Upper lobe of left lung (tissue), 6 donors: ENCODE data around the gene MSMO1. TPM values are rescaled to one million over a fixed set of nuclear protein-coding genes. Genes with fewer than 3 reads are reported as not detected.
A peak's percentile ranks its signal among the peaks of the same experiment; 100 is the strongest.

ENCODE experiments used
- ATAC-seq, 2 donors: fragments of 200-7000 bp; cut with Tn5 transposase; one replicate each; pipeline ENCODE4 v1.9.1; 2022; ENCODE audit warnings: mild to moderate bottlenecking in 2 of 2, moderate library complexity in 2 of 2; ENCODE audit not compliant: low FRiP score in 2 of 2
- DNase-seq, 2 donors: peaks; one replicate each; pipeline ENCODE4 v3.0.0-alpha.2; 2019 to 2020
- H3K27ac ChIP-seq, 4 donors: fragments of 200-600 bp; sonication (generic); one replicate each; pipeline ENCODE4 v1.5.1; 2016 to 2019
- H3K27me3 ChIP-seq, 4 donors: fragments of 200-600 bp; sonication (generic); one replicate each; pipeline ENCODE4 v1.5.1; 2017 to 2019
- H3K36me3 ChIP-seq, 4 donors: fragments of 200-600 bp; sonication (generic); one replicate each; pipeline ENCODE4 v1.5.1; 2016 to 2019
- H3K4me1 ChIP-seq, 4 donors: fragments of 200-600 bp; sonication (generic); one replicate each; pipeline ENCODE4 v1.5.1; 2018 to 2019
- H3K4me3 ChIP-seq, 4 donors: fragments of 200-600 bp; sonication (generic); one replicate each; pipeline ENCODE4 v1.5.1; 2017 to 2019; ENCODE audit warnings: mild to moderate bottlenecking in 2 of 4, moderate library complexity in 1 of 4
- H3K9me3 ChIP-seq, 4 donors: fragments of 200-600 bp; sonication (generic); one replicate each; pipeline ENCODE4 v1.5.1; 2018 to 2019
- EP300 ChIP-seq, 4 donors: sonication (generic); formaldehyde crosslinking; IDR thresholded peaks; one replicate each; pipeline ENCODE4 v1.5.1; 2017; ENCODE audit warnings: antibody characterized with exemption in 4 of 4, control low read depth in 2 of 4
- POLR2A ChIP-seq, 4 donors: fragments of 450-650 bp; IDR thresholded peaks; one replicate each; pipeline ENCODE4 v1.5.1; 2016 to 2017; ENCODE audit warnings: antibody characterized with exemption in 4 of 4, mild to moderate bottlenecking in 2 of 4
- POLR2AphosphoS5 ChIP-seq, 2 donors: sonication (generic); formaldehyde crosslinking; IDR thresholded peaks; one replicate each; pipeline ENCODE4 v1.5.1; 2017; ENCODE audit warnings: antibody characterized with exemption in 2 of 2
- WGBS, 2 donors: methylation state at CpG; one replicate each; pipeline ENCODE4 v1.1.5; 2017 to 2018; 5-methylcytosine and 5-hydroxymethylcytosine counted together
- total RNA-seq, 6 donors: library from RNA; depleted of rRNA in 4 of 6; stranded (reverse); fragments of >200 nt in 4 of 6; gene quantifications; one replicate each; pipeline versions ENCODE4 v1.1.0 to v1.2.1, GENCODE V29; 2016 to 2021
- TF ChIP-seq, protein P1 (sequence below), 6 experiments: fragments of 450-650 bp in 4 of 6; fragments of 200-600 bp in 2 of 6; sonication (generic) in 2 of 6; IDR thresholded peaks; one replicate each; pipeline ENCODE4 v1.5.1; 2016 to 2019; ENCODE audit warnings: antibody characterized with exemption in 6 of 6
- donor health status: DM: no; HTN: no; CAD: no; lungs with moderate emphysema.
- donor health status: DM: no; HTN: yes; CAD: no; lungs with severe emphysema.

The MSMO1 gene
- total RNA-seq, 6 donors from 2014 or later, result 21.0 to 193 (median 125) TPM

DNA sequence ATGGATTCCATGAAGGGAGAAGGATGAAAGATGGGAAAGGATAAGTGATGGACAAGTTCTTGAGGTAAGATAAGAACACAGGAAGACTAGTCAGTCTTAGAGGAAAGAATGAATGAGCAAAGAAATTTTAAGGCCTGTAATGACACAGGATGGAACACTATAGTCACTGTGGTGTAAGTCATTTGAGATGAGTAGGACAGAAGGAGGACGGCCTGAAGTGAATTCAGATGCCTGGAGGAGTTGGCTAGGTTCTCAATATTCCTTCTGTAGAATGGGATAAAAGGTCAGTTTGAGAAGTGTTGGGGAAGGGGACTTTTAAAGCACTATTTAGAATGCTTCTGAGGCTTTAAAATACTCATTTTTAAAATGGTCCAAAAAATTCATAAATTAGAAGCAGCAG is 3.9 kb downstream of the MSMO1 start:
- DNase-seq (no peak), ATAC-seq (no peak)
- Histone ChIP-seq H3K4me3 (peak overlapping the region in 2 of 4 donors; percentile 15 to 99), H3K4me1 (peaks cover 12 to 31% (median 20%) of the 10 kb centered on the region in 4 donors), H3K27me3 (no peaks in the 10 kb centered on the region), H3K36me3 (peaks cover 0 to 35% (median 3%) of the 10 kb centered on the region in 4 donors), H3K9me3 (no peaks in the 10 kb centered on the region), H3K27ac (no peak overlapping the region)
- TF ChIP-seq, protein P1, sequence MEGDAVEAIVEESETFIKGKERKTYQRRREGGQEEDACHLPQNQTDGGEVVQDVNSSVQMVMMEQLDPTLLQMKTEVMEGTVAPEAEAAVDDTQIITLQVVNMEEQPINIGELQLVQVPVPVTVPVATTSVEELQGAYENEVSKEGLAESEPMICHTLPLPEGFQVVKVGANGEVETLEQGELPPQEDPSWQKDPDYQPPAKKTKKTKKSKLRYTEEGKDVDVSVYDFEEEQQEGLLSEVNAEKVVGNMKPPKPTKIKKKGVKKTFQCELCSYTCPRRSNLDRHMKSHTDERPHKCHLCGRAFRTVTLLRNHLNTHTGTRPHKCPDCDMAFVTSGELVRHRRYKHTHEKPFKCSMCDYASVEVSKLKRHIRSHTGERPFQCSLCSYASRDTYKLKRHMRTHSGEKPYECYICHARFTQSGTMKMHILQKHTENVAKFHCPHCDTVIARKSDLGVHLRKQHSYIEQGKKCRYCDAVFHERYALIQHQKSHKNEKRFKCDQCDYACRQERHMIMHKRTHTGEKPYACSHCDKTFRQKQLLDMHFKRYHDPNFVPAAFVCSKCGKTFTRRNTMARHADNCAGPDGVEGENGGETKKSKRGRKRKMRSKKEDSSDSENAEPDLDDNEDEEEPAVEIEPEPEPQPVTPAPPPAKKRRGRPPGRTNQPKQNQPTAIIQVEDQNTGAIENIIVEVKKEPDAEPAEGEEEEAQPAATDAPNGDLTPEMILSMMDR (IDR thresholded peaks at IDR 0.05), result no peak
- TF ChIP-seq POLR2A (IDR thresholded peaks at IDR 0.05), result no peak
- TF ChIP-seq EP300 (IDR thresholded peaks at IDR 0.05), result no peak
- no peak for TF ChIP-seq POLR2AphosphoS5 (IDR thresholded peaks at IDR 0.05)
- 64 to 80% methylated on average over 1 of the region's 1 CpG for WGBS, 2 donors

DNA sequence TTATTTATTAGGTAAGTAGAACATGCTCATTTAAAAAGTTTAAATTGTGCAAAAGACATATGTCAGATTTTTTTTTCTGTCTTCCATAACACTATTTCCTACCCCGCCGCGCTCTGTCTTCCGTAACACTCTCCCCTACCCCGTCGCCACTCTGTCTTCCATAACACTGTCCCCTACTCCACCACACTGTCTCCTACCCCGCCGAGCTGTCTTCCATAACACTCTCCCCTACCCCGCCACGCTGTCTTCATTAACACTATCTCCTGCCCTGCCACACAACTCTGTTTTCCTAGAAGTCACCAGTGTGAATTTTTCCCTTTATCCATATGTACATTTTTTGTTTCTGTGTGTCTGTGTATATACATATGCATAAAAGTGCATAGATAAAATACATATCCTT is 4.4 kb downstream of the MSMO1 start:
- WGBS, 2 donors, result 63 to 87% methylated on average over 10 of the region's 10 CpGs
- H3K4me1 ChIP-seq, result peaks cover 11 to 29% (median 17%) of the 10 kb centered on the region in 4 donors
- ATAC-seq (no peak), DNase-seq (no peak)
- H3K27ac ChIP-seq, result no peak overlapping the region
- peak overlapping the region in 2 of 4 donors; percentile 15 to 99 for H3K4me3 ChIP-seq
- TF ChIP-seq, protein P1 (IDR thresholded peaks at IDR 0.05), result no peak
- TF ChIP-seq POLR2AphosphoS5 (IDR thresholded peaks at IDR 0.05) (no peak), EP300 (IDR thresholded peaks at IDR 0.05) (no peak), POLR2A (IDR thresholded peaks at IDR 0.05) (no peak)
- no peaks in the 10 kb centered on the region for H3K27me3 ChIP-seq
- H3K36me3 ChIP-seq, result peaks cover 0 to 36% (median 3%) of the 10 kb centered on the region in 4 donors
- H3K9me3 ChIP-seq, result no peaks in the 10 kb centered on the region

DNA sequence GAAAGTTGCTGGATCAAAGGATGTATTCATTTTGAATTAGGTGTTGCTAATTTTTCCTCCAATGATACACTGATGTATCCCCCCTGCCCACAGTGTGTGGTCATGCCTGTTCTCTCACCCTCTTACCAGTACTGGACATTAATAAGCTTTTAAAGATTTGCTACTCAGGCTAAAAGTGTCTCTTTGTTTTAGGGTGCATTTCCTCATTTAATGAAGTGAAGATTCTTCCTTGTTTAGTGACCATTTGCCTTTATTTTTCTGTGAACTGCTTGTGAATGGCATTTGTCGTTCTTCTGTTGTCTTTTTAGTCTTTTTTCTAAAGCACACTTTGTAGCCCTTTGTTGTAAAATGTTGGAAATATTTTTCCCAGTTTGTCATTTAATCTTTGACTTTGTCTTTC is 5.0 kb downstream of the MSMO1 start:
- no peak for DNase-seq
- TF ChIP-seq EP300 (IDR thresholded peaks at IDR 0.05), result no peak
- TF ChIP-seq, protein P1 (IDR thresholded peaks at IDR 0.05), result no peak
- TF ChIP-seq POLR2A (IDR thresholded peaks at IDR 0.05), result no peak
- Histone ChIP-seq H3K27me3 (no peaks in the 10 kb centered on the region), H3K27ac (peak overlapping the region in 1 of 4 donors; percentile 8), H3K4me1 (peaks cover 11 to 29% (median 17%) of the 10 kb centered on the region in 4 donors), H3K4me3 (peak overlapping the region in 1 of 4 donors; percentile 99), H3K9me3 (no peaks in the 10 kb centered on the region), H3K36me3 (peaks cover 0 to 43% (median 3%) of the 10 kb centered on the region in 4 donors)
- ATAC-seq, result no peak
- 38 to 55% methylated on average over 1 of the region's 1 CpG for WGBS, 2 donors

DNA sequence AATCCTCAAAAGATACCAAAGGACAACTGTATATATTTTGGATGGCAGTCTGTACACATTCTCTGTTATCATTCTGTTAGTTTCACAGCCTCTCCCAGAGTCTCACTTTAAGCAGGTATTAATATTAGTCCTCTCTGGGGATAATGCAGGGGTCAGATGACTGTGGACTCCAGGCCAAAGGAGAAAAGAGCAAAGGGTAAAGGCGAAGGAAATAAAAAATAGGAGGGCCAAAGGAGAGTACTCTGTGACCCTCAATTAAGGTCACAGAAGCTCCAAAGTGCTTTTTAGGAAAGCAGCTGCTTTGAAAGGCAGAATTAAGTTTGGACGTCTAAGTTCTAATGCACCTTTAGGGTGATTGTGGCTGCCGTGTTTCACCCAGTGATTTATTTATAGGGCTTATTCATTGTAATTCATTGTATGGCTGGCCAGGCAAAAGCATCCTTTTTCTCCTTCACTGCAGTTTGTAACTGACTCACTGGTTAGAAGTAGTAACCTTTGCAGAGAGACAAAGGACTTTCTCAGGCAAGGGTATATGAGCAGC is 7.8 kb downstream of the MSMO1 start:
- TF ChIP-seq, protein P1 (IDR thresholded peaks at IDR 0.05), result no peak
- no peak for TF ChIP-seq POLR2AphosphoS5 (IDR thresholded peaks at IDR 0.05)
- TF ChIP-seq POLR2A (IDR thresholded peaks at IDR 0.05), result no peak
- TF ChIP-seq EP300 (IDR thresholded peaks at IDR 0.05), result no peak
- DNase-seq, result no peak
- H3K27ac ChIP-seq, result no peak overlapping the region
- peaks cover 4 to 68% (median 12%) of the 10 kb centered on the region in 4 donors for H3K36me3 ChIP-seq
- H3K27me3 ChIP-seq, result no peaks in the 10 kb centered on the region
- no peaks in the 10 kb centered on the region for H3K9me3 ChIP-seq
- peaks cover 0 to 18% (median 0%) of the 10 kb centered on the region in 4 donors for H3K4me1 ChIP-seq
- H3K4me3 ChIP-seq, result no peak overlapping the region
- 80 to 87% methylated on average over 3 of the region's 3 CpGs for WGBS, 2 donors
- no peak for ATAC-seq

DNA sequence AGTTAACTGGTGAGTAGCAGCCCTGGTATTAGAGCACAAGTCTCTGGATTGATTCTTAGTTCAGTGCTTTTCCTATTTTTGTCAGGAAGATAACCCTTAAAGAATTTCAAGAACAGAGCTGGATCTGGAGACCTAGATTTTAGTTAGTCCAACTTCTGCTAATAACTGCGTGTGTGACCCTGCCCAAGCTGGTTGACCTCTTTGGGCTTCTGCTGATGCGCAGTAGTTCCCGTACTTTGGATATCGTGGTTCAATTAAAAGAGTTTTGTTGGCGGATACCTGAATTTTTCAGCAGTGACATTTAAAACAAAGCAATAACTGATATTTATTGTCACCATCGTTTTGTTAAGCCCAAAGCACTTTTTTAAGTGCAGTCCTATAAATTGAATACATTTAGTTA is 9.3 kb downstream of the MSMO1 start:
- H3K4me1 ChIP-seq, result peaks cover 0 to 14% (median 0%) of the 10 kb centered on the region in 4 donors
- H3K4me3 ChIP-seq, result no peak overlapping the region
- no peak for TF ChIP-seq POLR2A (IDR thresholded peaks at IDR 0.05)
- no peak overlapping the region for H3K27ac ChIP-seq
- H3K9me3 ChIP-seq, result no peaks in the 10 kb centered on the region
- no peak for ATAC-seq
- 90 to 92% methylated on average over 6 of the region's 6 CpGs for WGBS, 2 donors
- H3K27me3 ChIP-seq, result no peaks in the 10 kb centered on the region
- peaks cover 4 to 61% (median 16%) of the 10 kb centered on the region in 4 donors for H3K36me3 ChIP-seq
- no peak for DNase-seq
